GM12878 (cell line): ENCODE results near the gene TMPRSS11B. TPM values are rescaled to one million over a fixed set of nuclear protein-coding genes. Genes with fewer than 3 reads are reported as not detected.

Source experiments
- ATAC-seq: fragments of 200-7000 bp; cut with Tn5 transposase; 3 replicates; pipeline ENCODE4 v1.9.1; 2020; ENCODE audit warnings: mild to moderate bottlenecking, moderate library complexity
- BruUV-seq: library from RNA; stranded (reverse); fragments of 400-500 nt; replicated peaks from 2 replicates; lab custom pipeline; 2021; lab: Mats Ljungman, UMichigan
- CTCF ChIA-PET: fragments of 300-600 bp; sonication (Branson Sonifier 250); formaldehyde crosslinking; extraction: SDS; loops from one replicate; lab custom pipeline; 2021; ENCODE audit warnings: inconsistent platforms; lab: Yijun Ruan, JAX
- POLR2A ChIA-PET: fragments of 350-600 bp; formaldehyde crosslinking; extraction: SDS; loops from one replicate; lab custom pipeline; 2021; ENCODE audit warnings: inconsistent platforms; lab: Charles Lee
- RAD21 ChIA-PET: fragments of 300-600 bp; sonication (Branson Sonifier 250); formaldehyde crosslinking; loops from one replicate; lab custom pipeline; 2023; ENCODE audit warnings: antibody characterized with exemption; ENCODE audit not compliant: unreplicated experiment; lab: Charles Lee
- SMC1A ChIA-PET: fragments of 300-600 bp; sonication (Branson Sonifier 250); formaldehyde crosslinking; loops from one replicate; lab custom pipeline; 2023; ENCODE audit not compliant: unreplicated experiment, uncharacterized antibody; lab: Charles Lee
- DNase-seq: peaks from one replicate; pipeline ENCODE4 v3.0.0-alpha.2; 2011; ENCODE audit warnings: low read depth, low spot score
- FAIRE-seq: peaks from 3 replicates; lab custom pipeline; 2011; peaks lifted over from hg19 to GRCh38; lab: Jason Lieb, UNC
- H2AFZ ChIP-seq: 2 replicates; pipeline ENCODE4 v1.6.0; 2011; ENCODE audit warnings: low read depth, low read length, control low read depth; ENCODE audit not compliant: control insufficient read depth
- H3K27ac ChIP-seq: 2 replicates; pipeline ENCODE4 v1.5.1; 2011; ENCODE audit warnings: control low read depth; ENCODE audit not compliant: control insufficient read depth, insufficient read depth
- H3K27me3 ChIP-seq, 2 experiments: replicated peaks in 1 of 2; 2 replicates each; pipeline versions ENCODE4 v1.6.0 to v1.6.1; 2011; ENCODE audit warnings: low read length in 1 of 2; ENCODE audit not compliant: control insufficient read depth in 2 of 2, insufficient read depth in 2 of 2
- H3K36me3 ChIP-seq, 2 experiments: 2 replicates each; pipeline ENCODE4 v1.5.1; 2011; ENCODE audit warnings: low read length in 1 of 2; ENCODE audit not compliant: control insufficient read depth in 2 of 2, insufficient read depth in 2 of 2
- H3K4me1 ChIP-seq: 2 replicates; pipeline ENCODE4 v1.6.1; 2011; ENCODE audit warnings: mild to moderate bottlenecking, low read length, moderate library complexity, mixed read lengths; ENCODE audit not compliant: control insufficient read depth, insufficient read depth
- H3K4me2 ChIP-seq: 2 replicates; pipeline ENCODE4 v1.6.0; 2011; ENCODE audit warnings: control low read depth; ENCODE audit not compliant: control insufficient read depth, insufficient read depth
- H3K4me3 ChIP-seq: fragments of 200-600 bp; sonication (generic); 2 replicates; pipeline ENCODE4 v1.5.1; 2016
- H3K79me2 ChIP-seq: 2 replicates; pipeline ENCODE4 v1.6.0; 2011; ENCODE audit warnings: low read length; ENCODE audit not compliant: control insufficient read depth, insufficient read depth
- H3K9ac ChIP-seq: 2 replicates; pipeline ENCODE4 v1.8.0; 2011; ENCODE audit warnings: low read length, control low read depth, mixed read lengths; ENCODE audit not compliant: control insufficient read depth, insufficient read depth
- H3K9me3 ChIP-seq: replicated peaks from 3 replicates; pipeline ENCODE4 v1.5.1; 2011; ENCODE audit warnings: mild to moderate bottlenecking, low read length; ENCODE audit not compliant: control insufficient read depth, insufficient read depth
- H4K20me1 ChIP-seq: 2 replicates; pipeline ENCODE4 v1.6.0; 2011; ENCODE audit not compliant: control insufficient read depth, insufficient read depth
- BCL11A ChIP-seq: IDR thresholded peaks from 2 replicates; pipeline ENCODE4 v1.6.1; 2011; ENCODE audit warnings: low read depth, low read length
- E2F8 ChIP-seq: fragments of 450-650 bp; IDR thresholded peaks from 2 replicates; pipeline ENCODE4 v1.6.1; 2018; ENCODE audit warnings: mild to moderate bottlenecking, low read depth, moderate library complexity; ENCODE audit not compliant: partially characterized antibody
- EED ChIP-seq: sonication (generic); IDR thresholded peaks from 2 replicates; pipeline ENCODE4 v1.6.1; 2016; ENCODE audit warnings: antibody characterized with exemption, low read depth
- EZH2 ChIP-seq: IDR thresholded peaks from 2 replicates; pipeline ENCODE4 v1.6.1; 2012; ENCODE audit warnings: low read depth, mild to moderate bottlenecking, control low read depth, inconsistent platforms, low read length, borderline replicate concordance; ENCODE audit not compliant: control insufficient read depth
- IKZF1 ChIP-seq: fragments of 450-650 bp; conservative IDR thresholded peaks from 2 replicates; pipeline ENCODE4 v1.6.1; 2017; ENCODE audit warnings: antibody characterized with exemption, mild to moderate bottlenecking
- MLLT1 ChIP-seq: fragments of 450-650 bp; IDR thresholded peaks from 2 replicates; pipeline ENCODE4 v1.6.1; 2016; ENCODE audit warnings: mild to moderate bottlenecking
- MTA3 ChIP-seq: IDR thresholded peaks from 2 replicates; pipeline ENCODE4 v1.6.1; 2012; ENCODE audit warnings: low read length, inconsistent platforms, borderline replicate concordance
- NKRF ChIP-seq: fragments of 450-650 bp; conservative IDR thresholded peaks from 2 replicates; pipeline ENCODE4 v1.6.1; 2017; ENCODE audit warnings: mild to moderate bottlenecking, moderate library complexity
- NR2C2 ChIP-seq: IDR thresholded peaks from 2 replicates; pipeline ENCODE4 v1.6.1; 2011; ENCODE audit warnings: borderline replicate concordance, low read depth; ENCODE audit not compliant: control insufficient read depth, insufficient read length
- POLR2AphosphoS5 ChIP-seq: IDR thresholded peaks from 2 replicates; pipeline ENCODE4 v1.6.1; 2011; ENCODE audit warnings: mild to moderate bottlenecking, low read length, inconsistent platforms
- RUNX3 ChIP-seq: IDR thresholded peaks from 2 replicates; pipeline ENCODE4 v1.6.1; 2012; ENCODE audit warnings: low read length, inconsistent platforms
- SKIL ChIP-seq: fragments of 450-650 bp; IDR thresholded peaks from 2 replicates; pipeline ENCODE4 v1.6.1; 2017; ENCODE audit warnings: mild to moderate bottlenecking, low read depth, inconsistent platforms; ENCODE audit not compliant: poor library complexity, severe bottlenecking
- SRF ChIP-seq, 2 experiments: IDR thresholded peaks; 2 replicates each; pipeline ENCODE4 v1.6.1; 2011; ENCODE audit warnings: low read depth in 2 of 2, low read length in 2 of 2, mild to moderate bottlenecking in 1 of 2, moderate library complexity in 1 of 2
- WGBS: methylation state at CpG from one replicate; pipeline ENCODE4 v1.1.6; 2016; ENCODE audit warnings: low lambda C conversion rate; ENCODE audit not compliant: insufficient replicate concordance, insufficient coverage; ENCODE audit errors: missing lambda C conversion rate; 5-methylcytosine and 5-hydroxymethylcytosine counted together
- in situ Hi-C: fragments of 300-500 bp; cut with MboI; formaldehyde crosslinking; loops from 9 replicates; pipeline ENCODE4 v1.14.3; 2018; ENCODE audit warnings: mixed read lengths
- intact Hi-C: fragments of 100-400 bp; cut with micrococcal nuclease; formaldehyde crosslinking; loops from one replicate; pipeline ENCODE4 v1.14.2; 2022; ENCODE audit not compliant: unreplicated experiment
- polyA plus RNA-seq, 11 experiments: library from polyadenylated mRNA; depleted of rRNA in 4 of 11; unstranded in 6 of 11; stranded (reverse) in 5 of 11; fragments of >200 nt; fragmentation: Nextera tagmentation in 4 of 11; fragmentation: Illumina TruSeq in 1 of 11; extraction: Ambion mirVana in 4 of 11; extraction: Trizol in 1 of 11; gene quantifications; 1 replicate in 1 of 11; 2 replicates in 10 of 11; pipeline versions ENCODE4 v1.2.1 to v1.2.3, GENCODE V29; 2011 to 2016; ENCODE audit warnings: inconsistent platforms in 2 of 11, missing spikeins in 2 of 11, low read depth in 1 of 11
- total RNA-seq, 4 experiments: library from RNA; depleted of rRNA in 3 of 4; stranded (reverse); fragments of >200 nt in 3 of 4; fragmentation: Illumina TruSeq in 1 of 4; extraction: Trizol in 1 of 4; gene quantifications; 2 replicates each; pipeline versions ENCODE4 v1.2.1 to v1.2.3, GENCODE V29; 2013 to 2021

The TMPRSS11B gene
- total and polyA plus RNA-seq, 10 of the 15 experiments (the other 5 are each of a cell fraction or from before 2014, with no cell fraction given), result not detected

- no peak for TF ChIP-seq EZH2
- TF ChIP-seq IKZF1, result no peak
- TF ChIP-seq, all 136 proteins: peak for 0
These were observed 27.4 kb upstream of the TMPRSS11B start (continued) for GRCh38 chr4:68272860-68273259.

- Histone ChIP-seq H3K4me3 (no peak overlapping the region), H3K9me3 (no peaks in the 10 kb centered on the region; the same call in 2 of the 3 replicates), H3K27me3 (no peaks in the 10 kb centered on the region; a peak in 1 of 4 replicates), H3K4me2 (no peak overlapping the region), H3K4me1 (no peaks in the 10 kb centered on the region), H4K20me1 (no peaks in the 10 kb centered on the region), H3K9ac (no peak overlapping the region), H3K36me3 (no peaks in the 10 kb centered on the region), H2AFZ (no peak overlapping the region), H3K79me2 (no peaks in the 10 kb centered on the region), H3K27ac (no peak overlapping the region)
- 0% methylated on average over 2 of the region's 2 CpGs for WGBS
- ATAC-seq (peak; percentile 54), DNase-seq (no peak), FAIRE-seq (peak; percentile 56)
- no TSS peak for BruUV-seq
- ChIA-PET POLR2A (no interaction called here), CTCF (interaction anchor here (0.9 to 3.9 kb wide), 21 partner anchors 9 to 226 kb away, joined by 3 to 95 read pairs (median 5); no protein-coding TSS in a partner anchor), SMC1A (interaction anchor here (0.6 to 2.3 kb wide), 23 partner anchors 10 to 1344 kb away, joined by 3 to 37 read pairs (median 4); no protein-coding TSS in a partner anchor), RAD21 (interaction anchor here (0.8 to 2.9 kb wide), 10 partner anchors 14 to 907 kb away, joined by 3 to 33 read pairs (median 4); no protein-coding TSS in a partner anchor)
- intact Hi-C loops (loop anchor here (1.0 to 10.0 kb wide), 3 partner anchors 104 to 898 kb away; no protein-coding TSS in a partner anchor), in situ Hi-C loops (no loop called here)
- TF ChIP-seq POLR2AphosphoS5, result no peak
- TF ChIP-seq NR2C2, result no peak
- no peak for TF ChIP-seq BCL11A
- TF ChIP-seq EED, result no peak
- no peak for TF ChIP-seq E2F8
- TF ChIP-seq MLLT1, result no peak
- no peak for TF ChIP-seq SRF (IDR thresholded peaks at IDR 0.05; ENCODE audit: low read depth in 2 of 2, low read length in 2 of 2)
- 0 out of 2 replicates have a peak, but pooled peaks have one; percentile 22 for TF ChIP-seq RUNX3
- no peak for TF ChIP-seq SKIL
- TF ChIP-seq NKRF, result no peak
- TF ChIP-seq MTA3, result no peak
These were observed 26.9 kb upstream of the TMPRSS11B start for GRCh38 chr4:68272380-68272779.
